ENCODE data around the gene KRTAP1-1. TPM values are rescaled to one million over a fixed set of nuclear protein-coding genes. Genes with fewer than 3 reads are reported as not detected.
"Not testable (repeated sequence)": the region's sequence is repeated elsewhere in the genome, so short reads cannot be mapped to it uniquely, and the experiment has no call there.

Gene KRTAP1-1
- polyA plus RNA-seq, 1 donor: not detected

DNA sequence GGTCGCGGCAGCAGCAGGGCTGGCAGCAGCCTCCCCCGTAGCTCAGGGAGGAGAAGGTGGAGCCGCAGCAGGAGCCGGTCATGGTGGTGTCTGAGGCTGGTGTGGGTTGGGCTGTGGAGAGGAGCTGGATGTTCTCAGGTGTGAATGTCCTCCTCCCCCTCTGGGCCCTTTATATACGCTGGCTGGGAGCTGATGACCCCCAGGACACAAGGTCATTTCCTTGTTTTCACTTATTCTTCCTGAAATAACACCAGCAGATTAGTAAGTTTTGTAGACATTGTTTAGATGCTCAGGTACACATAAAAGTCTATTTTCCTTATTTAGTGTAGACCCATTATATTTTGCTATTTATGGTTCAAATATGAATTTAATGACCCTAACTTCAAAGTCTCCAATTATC, 13.9 kb upstream of the KRTAP1-1 start, which contains the start of gene KRTAP2-2:
KRTAP2-2 (minus strand) TSS at position 101 of the 400 bp plus-strand sequence; CDS start at position 82, 19 bp downstream.
- not testable (repeated sequence) for DNase-seq (ENCODE audit: low read depth)

DNA sequence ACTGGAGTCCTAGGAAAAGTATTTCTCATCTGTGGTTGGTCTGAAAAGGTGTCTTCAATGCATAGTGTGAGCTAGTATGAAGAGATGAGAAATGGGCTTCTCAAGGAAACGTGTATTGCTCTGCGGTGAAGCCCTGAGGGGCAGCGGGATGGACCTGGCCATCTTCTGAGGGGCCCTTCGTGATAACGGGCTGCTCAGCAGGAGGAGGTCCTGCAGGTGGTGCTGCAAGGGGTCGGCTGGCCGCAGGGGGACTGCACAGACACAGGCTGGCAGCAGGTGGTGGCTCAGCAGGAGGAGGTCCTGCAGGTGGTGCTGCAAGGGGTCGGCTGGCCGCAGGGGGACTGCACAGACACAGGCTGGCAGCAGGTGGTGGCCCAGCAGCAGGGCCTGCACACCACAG, 13.3 kb upstream of the KRTAP1-1 start:
- DNase-seq (ENCODE audit: low read depth): not testable (repeated sequence)

DNA sequence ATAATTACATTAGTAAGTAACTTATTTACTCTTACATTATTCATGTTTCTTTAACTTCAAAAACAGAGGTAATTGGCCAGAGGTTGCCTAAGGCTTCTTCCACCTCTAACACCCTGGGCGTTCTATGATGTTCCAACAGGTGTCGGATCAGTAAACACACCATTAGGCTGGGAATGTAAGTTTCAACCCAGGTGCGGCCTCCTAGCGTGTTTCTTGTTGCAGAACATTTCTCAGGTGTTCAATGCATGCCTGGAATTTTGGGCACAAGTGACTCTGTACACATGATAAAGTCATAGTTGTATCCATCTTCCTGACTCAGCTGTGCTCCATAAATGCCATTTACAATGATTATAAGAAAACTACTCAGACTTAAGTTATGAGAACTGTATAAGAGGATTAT, 12.8 kb upstream of the KRTAP1-1 start:
- no peak for DNase-seq (ENCODE audit: low read depth)

DNA sequence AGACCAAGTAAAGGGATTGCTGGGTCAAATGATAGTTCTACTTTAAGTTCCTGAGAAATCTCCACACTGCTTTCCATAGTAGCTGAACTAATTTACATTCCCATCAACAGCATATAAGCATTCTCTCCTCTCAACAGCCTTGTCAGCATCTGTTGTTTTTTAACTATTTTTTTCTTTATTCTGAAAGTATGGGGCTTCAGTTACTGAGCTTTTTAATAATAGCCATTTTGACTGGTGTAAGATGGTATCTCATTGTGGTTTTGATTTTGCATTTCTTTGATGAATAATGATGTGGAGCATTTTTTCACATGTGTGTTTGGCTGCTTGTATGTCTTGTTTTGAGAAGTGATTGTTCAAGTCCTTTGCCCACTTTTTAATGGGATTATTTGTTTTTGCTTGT, 11.3 kb upstream of the KRTAP1-1 start:
- DNase-seq (ENCODE audit: low read depth): no peak

DNA sequence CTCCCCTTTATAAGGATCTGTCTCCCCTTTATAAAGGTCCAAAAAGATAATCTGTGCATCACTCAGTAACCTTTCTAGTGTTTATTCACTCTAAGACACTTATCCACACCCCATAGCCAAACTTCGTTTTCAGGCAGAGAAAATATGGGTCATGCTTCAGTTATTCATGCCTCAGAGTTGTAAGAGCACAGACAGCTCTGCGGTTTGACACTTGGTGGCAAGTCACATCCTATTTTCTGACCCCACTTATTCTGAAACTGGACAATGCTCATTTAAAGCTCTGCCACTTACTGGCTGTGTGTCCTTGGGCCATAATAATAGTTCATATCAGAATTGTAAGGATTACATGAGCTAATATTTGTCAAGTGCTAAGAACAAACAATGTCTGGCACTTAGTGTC, 7.9 kb upstream of the KRTAP1-1 start:
- DNase-seq (ENCODE audit: low read depth): no peak

DNA sequence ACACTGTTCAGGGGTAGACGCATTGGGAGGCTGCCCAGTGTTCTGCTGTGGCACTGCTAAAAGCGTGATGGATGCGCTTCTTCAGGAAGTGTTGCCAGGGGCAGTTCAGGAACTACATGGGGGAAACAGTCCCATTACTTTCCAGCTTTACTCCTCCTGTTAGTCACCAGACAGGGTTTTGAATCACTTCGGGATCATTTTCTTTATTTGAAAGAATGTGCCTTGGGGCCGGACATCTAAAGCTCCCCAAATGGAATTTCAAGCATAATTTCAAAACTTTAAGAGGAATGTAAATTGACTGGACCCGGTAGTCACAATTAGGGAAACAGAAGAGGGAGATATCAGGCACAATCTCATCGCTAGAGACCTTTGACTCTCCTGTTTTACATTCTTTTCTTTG, 7.2 kb upstream of the KRTAP1-1 start:
- DNase-seq (ENCODE audit: low read depth): no peak

DNA sequence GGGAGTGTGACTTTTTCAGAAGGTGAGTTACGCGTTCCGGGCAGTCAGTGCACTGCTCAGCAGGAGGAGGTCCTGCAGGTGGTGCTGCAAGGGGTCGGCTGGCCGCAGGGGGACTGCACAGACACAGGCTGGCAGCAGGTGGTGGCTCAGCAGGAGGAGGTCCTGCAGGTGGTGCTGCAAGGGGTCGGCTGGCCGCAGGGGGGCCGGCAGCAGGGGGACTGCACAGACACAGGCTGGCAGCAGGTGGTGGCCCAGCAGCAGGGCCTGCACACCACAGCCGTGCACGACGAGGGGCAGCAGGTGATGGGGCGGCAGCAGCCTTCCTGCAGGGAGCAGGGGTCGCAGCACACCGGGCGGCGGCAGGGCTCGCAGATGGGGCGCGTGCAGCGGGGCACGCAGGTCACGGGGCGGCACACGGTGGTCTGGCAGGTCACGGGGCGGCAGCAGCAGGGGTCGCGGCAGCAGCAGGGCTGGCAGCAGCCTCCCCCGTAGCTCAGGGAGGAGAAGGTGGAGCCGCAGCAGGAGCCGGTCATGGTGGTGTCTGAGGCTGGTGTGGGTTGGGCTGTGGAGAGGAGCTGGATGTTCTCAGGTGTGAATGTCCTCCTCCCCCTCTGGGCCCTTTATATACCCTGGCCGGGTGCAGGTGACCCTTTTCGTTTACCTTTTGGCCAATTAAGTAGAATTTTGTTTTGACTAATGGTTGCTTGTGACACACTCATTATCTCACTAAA, 5.7 kb upstream of the KRTAP1-1 start, which contains the start of gene KRTAP2-1:
KRTAP2-1 (minus strand) TSS at position 582 of the 731 bp plus-strand sequence; CDS start at position 533, 49 bp downstream.
- DNase-seq (ENCODE audit: low read depth): not testable (repeated sequence)

DNA sequence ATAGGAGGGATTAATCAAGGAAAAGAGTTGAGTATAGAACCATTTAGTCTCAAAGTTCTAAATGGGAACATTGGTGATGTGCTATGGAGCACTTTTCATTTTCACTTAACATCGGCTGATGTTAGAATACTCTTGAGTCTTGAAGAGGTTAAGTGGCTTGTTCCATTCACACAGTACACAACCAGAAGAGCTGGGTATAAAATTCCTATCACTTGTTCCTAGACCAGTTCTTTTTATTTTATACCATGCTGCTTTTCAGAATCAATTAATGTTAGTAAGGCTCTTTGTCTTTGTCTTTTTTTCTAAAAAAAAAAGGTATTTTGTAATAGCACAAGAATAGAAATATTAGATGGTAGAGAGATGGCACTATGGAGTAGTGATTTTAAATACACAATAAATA, 1.7 kb upstream of the KRTAP1-1 start:
- DNase-seq (ENCODE audit: low read depth): no peak

DNA sequence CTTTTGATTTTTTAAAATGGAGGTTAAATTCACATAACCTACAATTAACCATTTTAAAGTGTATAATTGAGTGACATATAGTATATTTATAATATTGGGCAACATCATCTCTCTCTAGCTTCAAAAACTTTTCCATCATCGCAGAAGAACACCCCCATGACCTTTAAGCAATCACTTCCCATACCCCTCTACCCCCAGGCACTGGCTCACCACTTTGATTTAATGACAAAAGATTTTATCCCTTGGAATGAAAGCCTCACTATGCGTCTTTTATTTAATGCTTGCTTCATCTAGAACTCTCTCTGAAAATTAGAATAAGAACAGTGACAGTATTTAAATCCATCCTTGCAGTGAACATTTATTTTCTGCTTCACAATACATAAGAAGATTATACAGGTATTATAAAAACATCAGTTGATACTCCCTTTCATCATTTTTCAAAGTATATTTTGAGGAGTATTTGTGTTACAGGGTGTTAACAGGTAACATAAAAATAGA, 3.3 kb downstream of the KRTAP1-1 start:
- no peak for DNase-seq (ENCODE audit: low read depth)

DNA sequence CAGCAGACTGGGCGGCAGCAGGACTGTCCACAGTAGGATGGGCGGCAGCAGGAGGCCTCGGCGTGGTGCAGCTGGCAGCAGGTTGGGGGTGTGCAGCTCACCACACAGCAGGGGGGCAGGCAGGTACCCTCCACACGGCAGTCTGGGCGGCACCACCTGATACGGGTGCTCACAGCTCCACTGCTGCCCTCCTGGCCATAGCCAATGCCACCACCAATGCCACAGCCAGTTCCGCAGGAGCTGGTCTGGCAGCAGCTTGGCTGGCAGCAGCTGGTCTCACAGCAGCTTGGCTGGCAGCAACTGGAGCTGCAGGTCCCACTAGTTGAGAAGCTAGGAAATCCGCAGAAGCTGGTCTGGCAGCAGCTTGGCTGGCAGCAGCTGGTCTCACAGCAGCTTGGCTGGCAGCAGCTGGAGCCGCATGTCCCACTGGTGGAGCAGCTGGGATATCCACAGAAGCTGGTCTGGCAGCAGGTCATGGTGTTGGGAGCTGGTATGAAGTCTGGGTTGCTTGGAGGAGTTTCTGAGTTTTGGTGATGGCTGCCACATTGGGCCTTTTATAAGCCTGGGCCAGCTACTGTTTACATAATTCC, 6.8 kb downstream of the KRTAP1-1 start, which contains the start of gene KRTAP1-3:
KRTAP1-3 (minus strand) TSS at position 529 of the 590 bp plus-strand sequence; CDS start at position 476, 53 bp downstream.
- DNase-seq (ENCODE audit: low read depth): not testable (repeated sequence)

DNA sequence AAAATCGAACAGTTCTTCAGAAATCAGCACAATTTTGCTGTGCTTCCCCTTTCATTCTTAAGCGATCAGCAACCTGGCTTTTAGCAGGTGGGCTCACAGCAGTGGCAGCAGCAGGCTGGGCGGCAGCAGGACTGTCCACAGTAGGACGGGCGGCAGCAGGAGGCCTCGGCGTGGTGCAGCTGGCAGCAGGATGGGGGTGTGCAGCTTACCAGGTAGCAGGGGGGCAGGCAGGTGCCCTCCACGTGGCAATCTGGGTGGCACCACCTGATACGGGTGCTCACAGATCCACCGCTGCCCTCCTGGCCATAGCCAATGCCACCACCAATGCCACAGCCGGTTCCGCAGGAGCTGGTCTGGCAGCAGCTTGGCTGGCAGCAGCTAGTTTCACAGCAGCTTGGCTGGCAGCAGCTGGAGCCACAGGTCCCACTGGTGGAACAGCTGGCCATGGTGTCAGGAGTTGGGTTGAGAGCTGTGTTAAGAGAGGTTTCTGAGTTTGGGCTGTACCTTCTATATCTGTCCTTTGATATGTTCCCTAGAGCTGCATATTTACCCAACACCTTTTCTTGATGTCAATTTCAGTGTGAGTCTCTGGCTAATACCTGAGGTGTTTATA, 11.5 kb downstream of the KRTAP1-1 start, which contains the start of gene KRTAP1-4:
KRTAP1-4 (minus strand) TSS at position 563 of the 613 bp plus-strand sequence; CDS start at position 446, 117 bp downstream.
- no peak for DNase-seq (ENCODE audit: low read depth)

DNA sequence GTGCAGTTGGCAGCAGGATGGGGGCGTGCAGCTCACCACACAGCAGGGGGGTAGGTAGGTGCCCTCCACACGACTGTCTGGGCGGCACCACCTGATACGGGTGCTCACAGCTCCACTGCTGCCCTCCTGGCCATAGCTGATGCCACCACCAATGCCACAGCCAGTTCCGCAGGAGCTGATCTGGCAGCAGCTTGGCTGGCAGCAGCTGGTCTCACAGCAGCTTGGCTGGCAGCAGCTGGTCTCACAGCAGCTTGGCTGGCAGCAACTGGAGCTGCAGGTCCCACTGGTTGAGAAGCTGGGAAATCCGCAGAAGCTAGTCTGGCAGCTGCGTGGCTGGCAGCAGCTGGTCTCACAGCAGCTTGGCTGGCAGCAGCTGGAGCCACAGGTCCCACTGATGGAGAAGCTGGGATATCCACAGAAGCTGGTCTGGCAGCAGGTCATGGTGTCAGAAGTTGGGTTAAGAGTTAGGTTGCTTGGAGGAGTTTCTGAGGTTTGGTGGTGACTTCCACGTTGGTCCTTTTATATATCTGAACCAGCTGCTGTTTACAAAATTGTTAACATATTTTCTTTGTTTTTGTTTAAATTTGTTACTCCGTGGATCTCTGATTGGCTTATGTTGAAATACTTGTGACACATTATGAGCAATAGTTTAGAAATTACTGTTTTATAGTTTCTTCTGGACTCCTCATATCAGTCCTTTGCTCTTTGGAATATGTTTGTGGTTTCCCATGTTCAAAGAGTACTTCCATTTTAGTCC, 14.4 kb downstream of the KRTAP1-1 start, which contains the start of gene KRTAP1-5:
KRTAP1-5 (minus strand) TSS at position 494 of the 757 bp plus-strand sequence; CDS start at position 441, 53 bp downstream.
- no peak for DNase-seq (ENCODE audit: low read depth)

DNA sequence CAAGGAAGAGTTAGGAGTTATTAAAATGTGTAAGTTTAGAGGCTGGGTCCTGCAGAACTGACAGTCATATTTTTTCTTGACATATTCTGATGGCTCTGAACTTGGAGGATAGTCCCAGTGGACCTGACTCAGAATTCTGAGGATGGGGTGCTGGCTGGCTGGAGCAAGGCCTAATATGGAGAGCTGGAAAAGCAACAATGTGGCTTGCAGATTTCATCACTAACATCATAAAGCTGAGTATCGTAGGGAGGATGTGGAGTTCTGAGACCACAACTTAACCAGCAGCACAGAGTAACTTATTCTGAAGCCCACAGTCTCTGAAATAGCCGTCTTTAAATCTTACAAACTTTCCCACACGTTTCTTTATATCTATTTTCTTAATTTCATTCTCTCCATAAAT, 16.6 kb downstream of the KRTAP1-1 start:
- DNase-seq (ENCODE audit: low read depth): no peak

DNA sequence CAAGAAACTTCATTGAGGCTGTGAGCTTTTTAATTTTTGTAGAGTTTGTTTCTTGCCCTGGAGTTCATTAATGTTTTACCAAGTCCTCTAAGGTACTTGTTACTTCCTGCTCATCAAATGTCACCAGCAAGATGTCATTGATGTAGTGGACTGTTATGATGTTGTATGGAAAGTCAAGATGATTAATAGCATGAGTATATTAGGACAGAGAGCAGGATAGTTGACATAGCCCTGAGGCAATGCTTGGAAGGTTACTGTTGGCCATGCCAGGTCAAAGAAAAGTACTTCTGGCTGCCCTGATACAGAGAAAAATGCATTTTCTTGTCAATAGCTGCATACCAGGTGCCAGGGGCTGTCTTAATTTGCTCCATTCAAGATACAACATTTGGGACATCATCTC, 20.9 kb downstream of the KRTAP1-1 start:
- no peak for DNase-seq (ENCODE audit: low read depth)

DNA sequence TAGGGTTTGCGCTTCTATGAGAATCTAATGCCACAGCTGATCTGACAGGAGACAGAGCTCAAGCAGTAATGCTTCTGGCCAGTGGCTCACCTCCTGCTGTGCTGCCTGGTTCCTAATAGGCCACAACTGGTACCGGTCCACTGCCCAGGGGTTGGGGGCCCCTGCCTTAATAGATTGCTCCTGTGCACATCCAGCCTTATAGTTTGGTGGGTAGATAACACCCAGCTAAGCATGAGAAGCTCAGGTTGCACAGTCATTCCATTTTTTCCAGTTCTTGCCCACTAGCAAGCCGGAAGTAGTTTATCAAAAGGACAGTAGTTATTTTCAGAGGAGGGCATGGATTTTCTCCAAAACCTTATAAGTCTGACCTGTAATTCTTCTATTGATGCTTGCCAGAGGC, 21.8 kb downstream of the KRTAP1-1 start:
- no peak for DNase-seq (ENCODE audit: low read depth)

DNA sequence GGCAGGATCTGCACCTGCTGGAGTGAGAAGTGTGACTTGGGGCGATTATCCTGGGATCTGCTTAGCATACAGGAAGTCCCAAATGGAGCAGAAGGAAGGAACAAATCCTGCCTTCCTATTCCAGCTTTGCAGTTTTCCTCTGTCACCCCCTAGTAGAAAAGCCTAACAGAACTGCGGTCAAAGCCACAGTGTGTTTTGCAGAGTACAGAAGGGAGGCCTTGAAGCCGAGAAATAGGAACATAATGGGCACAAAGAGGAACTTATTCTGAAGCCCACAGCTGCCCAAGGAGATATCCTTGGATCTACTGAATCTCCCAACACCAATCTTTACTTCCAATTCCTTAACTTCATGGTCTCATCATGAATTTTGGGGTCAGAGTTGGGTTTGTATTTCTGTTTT, 22.7 kb downstream of the KRTAP1-1 start:
- DNase-seq (ENCODE audit: low read depth): no peak

DNA sequence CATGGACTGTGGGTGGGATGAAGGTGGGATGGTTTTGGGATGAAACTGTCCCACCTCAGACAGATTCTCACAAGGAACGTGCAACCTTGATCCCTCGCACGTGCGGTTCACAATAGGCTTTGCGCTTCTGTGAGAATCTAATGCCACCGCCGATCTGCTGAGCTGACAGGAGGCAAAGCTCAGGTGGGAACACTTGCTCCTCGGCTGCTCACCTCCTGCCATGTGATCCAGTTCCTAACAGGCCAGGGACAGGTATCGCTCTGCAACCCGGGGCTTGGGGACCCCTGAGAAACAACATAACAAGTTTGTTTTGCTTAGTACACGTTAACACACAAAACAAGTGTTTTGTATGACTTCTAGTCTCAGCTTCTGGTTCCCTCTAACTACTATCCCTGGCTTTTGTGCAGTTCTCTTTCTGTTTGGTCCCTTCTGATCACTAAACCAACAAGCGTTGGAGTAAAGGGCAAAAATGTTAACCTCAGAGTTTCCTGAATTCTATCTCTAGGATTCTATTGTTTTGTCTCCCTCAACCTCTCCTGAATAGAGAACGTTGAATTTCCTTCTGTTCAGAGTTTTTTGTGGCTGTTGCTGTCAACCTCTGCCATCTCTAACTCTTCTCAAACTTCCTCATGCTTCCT, 24.6 kb downstream of the KRTAP1-1 start:
- DNase-seq (ENCODE audit: low read depth): no peak

DNA sequence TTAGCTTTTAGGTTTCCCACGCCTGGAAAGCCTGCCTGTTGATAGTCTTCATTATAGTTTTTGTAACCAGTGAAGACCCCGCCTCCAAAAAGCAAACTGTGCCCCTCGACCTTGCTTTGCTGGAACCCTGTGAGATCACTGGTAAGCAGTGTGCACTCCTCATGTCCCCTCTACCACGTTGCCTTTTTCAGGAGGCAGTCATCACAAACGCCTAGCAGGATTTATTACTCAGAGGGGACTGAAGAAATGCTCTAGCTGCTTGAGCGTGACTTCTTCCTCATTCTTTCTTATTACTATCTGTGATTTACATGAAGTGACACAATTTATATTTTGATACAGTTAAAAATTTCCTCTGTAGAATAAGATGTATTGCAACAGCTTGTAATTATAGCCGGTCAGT, 25.8 kb downstream of the KRTAP1-1 start:
- DNase-seq (ENCODE audit: low read depth): no peak

DNA sequence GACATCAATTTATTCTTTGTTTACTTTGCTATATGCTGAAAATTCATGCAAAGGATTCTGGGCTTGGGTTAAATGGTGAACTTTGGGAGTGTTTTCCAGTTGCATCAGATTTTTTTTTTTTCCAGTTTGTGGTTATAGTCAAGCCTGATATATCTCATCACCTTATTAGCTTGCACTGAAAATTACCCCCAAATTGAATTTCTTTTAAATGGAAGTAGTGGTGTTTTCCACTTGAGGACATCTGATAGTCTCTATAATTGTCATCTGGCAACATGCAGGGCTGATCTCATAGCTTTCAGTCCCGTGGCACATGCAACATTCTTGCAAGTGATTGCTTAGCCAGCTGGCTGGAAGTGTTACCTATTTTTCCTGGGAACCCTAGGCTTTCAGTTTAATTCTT, 27.6 kb downstream of the KRTAP1-1 start:
- peak; percentile 14 for DNase-seq (ENCODE audit: low read depth)

DNA sequence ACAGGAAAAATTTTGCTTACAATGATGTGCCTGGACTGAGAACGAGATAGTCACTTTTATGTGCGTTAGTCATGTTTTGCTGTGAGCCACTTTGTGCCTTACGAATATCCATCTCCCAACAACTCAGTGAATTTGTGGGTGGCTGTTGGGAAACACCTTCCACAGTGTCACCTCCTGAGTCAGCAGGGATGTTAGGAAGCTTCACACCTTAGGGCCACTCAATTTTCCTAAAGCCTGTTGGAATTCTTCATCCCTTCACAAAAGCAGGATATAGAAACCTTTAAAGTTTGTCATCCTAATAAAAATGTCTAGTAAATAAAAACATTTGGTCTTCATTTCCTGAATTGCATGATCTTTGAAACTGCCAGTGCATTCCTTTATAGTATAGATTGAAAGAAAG, 28.1 kb downstream of the KRTAP1-1 start:
- DNase-seq (ENCODE audit: low read depth): no peak

Data from forelimb muscle (tissue), 1 donor.